ACHN (cell line): ENCODE data around the gene SLAMF8.

Experiments used
- DNase-seq: peaks from one replicate; pipeline ENCODE4 v3.0.0-alpha.2; 2015
- in situ Hi-C: cut with HindIII; loops from 2 replicates; pipeline ENCODE4 v1.10.0; 2017; ENCODE audit warnings: low sequenced_read_pairs, low pct_ligation_motif_present, low pct_unique_long_range_greater_than_20kb

The SLAMF8 gene

GRCh38 chr1:159838715-159839114 lies 12.0 kb downstream of the SLAMF8 start:
- DNase-seq = peak; percentile 27
- in situ Hi-C loops = no loop called here

GRCh38 chr1:159839116-159839849 lies 12.6 kb downstream of the SLAMF8 start:
- in situ Hi-C loops = no loop called here
- DNase-seq = no peak

GRCh38 chr1:159841749-159842148 lies 15.1 kb downstream of the SLAMF8 start:
- in situ Hi-C loops = no loop called here
- DNase-seq = no peak

DNA sequence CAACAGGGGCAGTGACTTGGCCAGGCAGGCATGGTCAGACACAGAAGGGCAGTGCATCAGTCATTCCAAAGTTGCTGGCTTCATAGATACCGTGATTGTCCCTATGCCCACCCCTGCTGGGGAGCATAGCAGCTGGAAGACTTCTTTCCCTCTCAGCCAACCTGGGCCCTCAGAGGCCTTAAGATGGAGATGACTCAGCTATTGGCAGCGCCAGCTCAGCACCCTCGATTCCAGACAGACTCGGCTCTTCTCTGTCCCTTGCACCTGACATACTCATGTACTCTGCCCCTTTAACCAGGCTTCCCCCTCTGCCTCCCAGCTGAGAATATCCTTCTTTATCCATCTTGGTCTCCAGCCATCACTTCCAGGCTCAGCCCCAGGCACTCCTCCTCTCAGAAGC lies 16.8 kb downstream of the SLAMF8 start:
- in situ Hi-C loops = no loop called here
- no peak for DNase-seq

GRCh38 chr1:159845751-159846629 lies 19.3 kb downstream of the SLAMF8 start:
- in situ Hi-C loops = no loop called here
- DNase-seq = no peak

- no peak for DNase-seq
- in situ Hi-C loops = no loop called here
Measured at GRCh38 chr1:159847231-159847630, 20.6 kb downstream of the SLAMF8 start.

GRCh38 chr1:159848326-159848725 lies 21.7 kb downstream of the SLAMF8 start:
- peak; percentile 27 for DNase-seq
- in situ Hi-C loops = no loop called here

- DNase-seq = no peak
- in situ Hi-C loops = no loop called here
Measured at GRCh38 chr1:159849626-159850366, 23.1 kb downstream of the SLAMF8 start.

DNA sequence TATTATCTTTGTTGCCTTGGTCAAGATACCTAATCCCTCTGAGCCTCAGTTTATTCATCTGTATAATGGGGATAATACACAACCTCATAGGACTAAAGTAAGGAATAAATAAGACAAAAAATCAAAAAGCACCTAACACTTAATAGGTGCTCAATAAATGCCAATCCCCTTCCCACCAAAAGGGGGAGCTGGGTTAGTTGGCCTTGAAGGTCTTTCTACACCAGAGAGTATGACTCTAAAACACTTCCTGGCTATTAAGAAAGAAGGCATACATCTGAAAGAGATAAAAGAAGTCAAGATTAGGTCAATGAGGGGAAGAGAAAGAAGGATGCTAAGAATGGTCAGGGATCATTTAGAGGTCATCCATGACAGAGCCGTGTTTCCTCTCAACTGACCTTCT lies 24.7 kb downstream of the SLAMF8 start:
- no peak for DNase-seq
- in situ Hi-C loops = no loop called here

DNA sequence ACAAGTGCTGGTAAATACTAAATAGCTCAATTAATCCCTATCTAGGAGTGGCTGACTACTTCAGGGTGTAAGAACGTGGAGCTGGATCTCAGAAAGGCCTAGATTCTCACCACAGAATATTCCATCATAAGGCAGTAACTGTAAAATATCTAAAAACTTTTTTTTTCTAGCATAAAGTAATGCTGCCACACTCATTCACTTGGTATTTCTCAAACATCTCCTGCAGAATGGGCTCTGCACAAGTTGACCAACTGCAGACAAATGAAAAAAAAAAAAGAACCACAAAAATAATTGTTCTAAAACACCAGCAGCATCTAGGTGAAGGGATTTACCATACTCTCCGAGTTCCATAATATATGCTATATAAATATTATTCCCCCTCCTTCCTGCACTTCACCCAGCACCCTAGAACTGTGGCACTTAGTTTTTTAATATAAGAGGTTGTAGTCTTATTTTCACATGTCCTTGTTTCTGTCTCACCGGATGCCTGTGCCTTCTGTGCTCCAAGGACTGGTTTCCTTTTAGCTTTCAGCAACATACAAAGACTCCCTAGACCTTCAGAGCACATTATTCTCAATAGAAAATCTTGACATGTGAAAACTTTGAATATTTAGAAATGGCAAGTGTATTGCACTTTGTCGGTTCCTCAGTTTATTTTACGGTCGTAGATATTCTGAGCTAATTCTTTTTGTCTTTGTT lies 26.9 kb downstream of the SLAMF8 start:
- in situ Hi-C loops = no loop called here
- DNase-seq = peak; percentile 21

DNA sequence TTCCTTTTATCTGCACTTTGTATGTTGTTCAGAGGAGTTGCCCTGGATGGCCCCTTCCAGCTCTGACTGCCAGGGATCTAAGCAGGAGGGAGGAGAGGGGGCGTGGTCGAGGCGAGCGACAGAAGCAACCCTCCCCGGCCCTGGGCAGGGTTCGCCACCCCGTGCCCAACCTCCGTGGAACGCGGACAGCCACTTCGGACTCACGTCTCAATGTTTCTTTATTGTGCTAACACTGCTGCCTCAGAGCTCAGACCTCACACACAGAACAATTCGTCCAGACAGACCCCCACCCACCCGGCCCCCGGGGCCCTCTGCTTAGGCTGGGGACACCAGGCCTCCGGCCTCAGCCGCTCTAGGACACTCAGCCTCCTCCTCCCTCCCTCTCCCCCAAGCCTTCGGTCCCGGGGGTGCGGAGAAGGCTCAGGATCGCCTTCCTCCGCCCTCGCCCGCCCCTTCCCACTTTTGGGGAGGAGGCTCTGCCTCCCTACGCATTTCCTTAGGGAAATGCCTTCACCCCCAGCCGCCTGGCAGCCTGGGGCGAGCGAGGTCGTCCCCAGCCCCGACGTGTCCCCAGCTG lies 27.5 kb downstream of the SLAMF8 start:
- DNase-seq = peak; percentile 81
- in situ Hi-C loops = no loop called here

DNA sequence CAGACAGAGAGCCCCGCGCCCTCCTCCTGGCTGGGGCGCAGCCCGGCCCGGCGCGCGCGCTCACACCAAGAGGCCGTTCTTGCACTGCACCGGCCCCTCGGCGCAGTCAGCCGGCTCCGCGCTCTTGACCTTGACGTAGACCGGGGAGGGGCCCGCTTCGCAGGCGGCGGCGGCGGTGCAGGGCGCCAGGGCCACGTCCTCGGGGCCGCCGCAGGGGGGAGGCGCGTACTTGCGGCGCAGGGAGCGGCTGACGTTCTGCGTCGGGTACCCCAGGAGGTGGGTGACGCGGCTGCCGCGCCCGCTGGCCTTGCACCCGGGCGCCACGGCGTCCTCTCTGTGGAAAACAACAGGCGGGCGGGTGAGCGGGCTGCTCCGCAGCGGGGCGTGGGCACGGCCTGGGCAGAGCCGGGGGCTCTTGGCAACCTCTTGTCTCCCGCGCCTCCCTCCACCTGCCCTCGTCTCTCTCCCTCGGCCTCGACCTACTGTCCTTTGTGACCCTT lies 28.1 kb downstream of the SLAMF8 start:
- DNase-seq = peak; percentile 92
- in situ Hi-C loops = no loop called here

GRCh38 chr1:159855709-159856108 lies 29.0 kb downstream of the SLAMF8 start:
- in situ Hi-C loops = no loop called here
- DNase-seq = no peak

DNA sequence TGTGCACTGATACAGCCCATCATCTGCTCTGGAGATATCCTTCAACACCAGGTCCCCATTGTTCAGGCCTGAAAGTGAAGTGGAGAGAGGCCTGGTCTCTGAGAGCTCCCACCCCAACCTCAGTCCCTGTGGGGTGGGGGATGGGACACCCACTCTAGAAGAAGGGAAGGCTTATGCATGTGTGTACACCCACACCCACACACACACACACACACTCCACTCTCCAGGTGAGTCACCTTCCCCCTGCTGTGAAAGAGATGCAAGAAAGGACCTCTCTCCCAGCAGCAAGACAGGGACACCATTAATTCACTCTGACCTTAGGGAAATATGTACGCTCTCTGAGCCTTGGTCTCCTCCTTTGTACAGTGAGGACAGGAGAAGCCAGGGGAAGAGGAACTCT lies 29.9 kb downstream of the SLAMF8 start:
- DNase-seq = no peak
- in situ Hi-C loops = no loop called here

DNA sequence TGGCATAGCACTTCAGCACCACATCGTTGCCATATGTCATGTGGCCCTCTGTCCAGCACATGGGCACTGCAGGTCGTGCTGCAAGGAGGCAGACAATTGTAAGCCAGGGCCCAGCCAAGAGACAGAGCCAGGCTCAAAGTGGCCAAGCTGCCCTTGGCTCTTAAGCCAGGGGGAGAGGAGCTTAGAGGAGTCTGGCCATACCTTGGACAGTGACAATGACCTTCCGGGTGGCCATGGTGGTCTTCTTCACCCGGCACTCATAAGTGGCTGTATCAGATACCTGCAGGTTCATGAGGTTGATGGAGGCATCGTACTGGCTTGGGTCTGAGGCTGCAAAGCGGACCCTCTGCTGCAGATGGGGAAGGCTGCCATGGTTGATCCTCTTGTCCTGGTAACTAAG lies 31.2 kb downstream of the SLAMF8 start:
- in situ Hi-C loops = no loop called here
- no peak for DNase-seq

- in situ Hi-C loops = no loop called here
- DNase-seq = no peak
Measured at GRCh38 chr1:159859767-159860322, 33.2 kb downstream of the SLAMF8 start.

- no peak for DNase-seq
- in situ Hi-C loops = no loop called here
Measured at GRCh38 chr1:159860456-159860855, 33.8 kb downstream of the SLAMF8 start.

DNA sequence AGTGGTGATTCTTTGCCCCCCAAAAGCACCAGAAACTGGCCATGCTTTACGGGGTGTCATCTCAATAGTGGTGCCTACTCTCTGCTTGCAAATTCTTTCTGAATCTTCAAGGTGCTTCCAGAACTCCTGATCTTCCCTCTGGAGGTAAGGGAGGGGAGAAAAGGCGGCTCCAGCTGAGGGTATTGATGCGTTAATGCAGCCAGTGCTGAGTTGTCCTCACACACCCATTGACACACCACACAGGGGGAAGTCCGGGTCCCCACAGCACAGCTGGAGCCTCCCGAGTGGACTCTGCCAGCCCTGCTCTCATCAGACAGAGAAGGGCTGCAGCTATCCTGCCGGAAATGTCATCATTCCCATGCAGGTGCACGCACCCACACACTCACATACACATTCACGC lies 34.5 kb downstream of the SLAMF8 start:
- in situ Hi-C loops = no loop called here

More for the DNA sequence above, 34.5 kb downstream of the SLAMF8 start:
- no peak for DNase-seq
